Naive thymus-derived CD4-positive, alpha-beta T cell (primary cell): ENCODE measurements around the gene SELENOW. TPM values are rescaled to one million over a fixed set of nuclear protein-coding genes. Genes with fewer than 3 reads are reported as not detected.
A peak's percentile ranks its signal among the peaks of the same experiment; 100 is the strongest.
"Not testable (repeated sequence)": the region's sequence is repeated elsewhere in the genome, so short reads cannot be mapped to it uniquely, and the experiment has no call there.

Experiments
- ATAC-seq: fragments of 150-1000 bp; cut with Tn5 transposase; 2 replicates; pipeline ENCODE4 v1.10.0; 2021; ENCODE audit warnings: mild to moderate bottlenecking, moderate library complexity
- CTCF ChIA-PET: fragments of 350-600 bp; sonication (Branson Sonifier 250); formaldehyde crosslinking; loops from one replicate; lab custom pipeline; 2021; ENCODE audit warnings: antibody characterized with exemption; lab: Charles Lee
- POLR2A ChIA-PET: fragments of 350-600 bp; sonication (Branson Sonifier 250); formaldehyde crosslinking; loops from one replicate; lab custom pipeline; 2021; ENCODE audit warnings: antibody characterized with exemption, inconsistent platforms; lab: Charles Lee
- DNase-seq, 9 donors: peaks; one replicate each; pipeline versions ENCODE4 v3.0.0 to v3.0.0-alpha.2; 2020 to 2022; ENCODE audit warnings: mixed read lengths in 1 of 9
- H3K27ac ChIP-seq: one replicate; pipeline ENCODE4 v1.7.0; 2013; ENCODE audit warnings: mild to moderate bottlenecking, low read depth, low read length, moderate library complexity
- H3K27me3 ChIP-seq, 2 donors: one replicate each; pipeline ENCODE4 v1.7.0; 2013; ENCODE audit warnings: low read length in 2 of 2, mild to moderate bottlenecking in 2 of 2, moderate library complexity in 2 of 2; ENCODE audit not compliant: control insufficient read depth in 2 of 2, insufficient read depth in 2 of 2
- H3K36me3 ChIP-seq, 3 experiments: 1 replicate in 2 of 3; 2 replicates in 1 of 3; pipeline ENCODE4 v1.7.0; 2013; ENCODE audit warnings: low read length in 3 of 3, mild to moderate bottlenecking in 3 of 3, moderate library complexity in 1 of 3; ENCODE audit not compliant: insufficient read depth in 3 of 3, control insufficient read depth in 2 of 3
- H3K4me1 ChIP-seq, 2 donors: one replicate each; pipeline ENCODE4 v1.7.0; 2013; ENCODE audit warnings: low read length in 2 of 2, mild to moderate bottlenecking in 2 of 2, moderate library complexity in 1 of 2; ENCODE audit not compliant: control insufficient read depth in 2 of 2, insufficient read depth in 2 of 2
- H3K4me3 ChIP-seq: 2 replicates; pipeline ENCODE4 v1.7.0; 2013; ENCODE audit warnings: mild to moderate bottlenecking, low read length
- H3K9me3 ChIP-seq, 3 experiments: 1 replicate in 2 of 3; 2 replicates in 1 of 3; pipeline ENCODE4 v1.7.0; 2013; ENCODE audit warnings: low read length in 3 of 3; ENCODE audit not compliant: control insufficient read depth in 2 of 3
- H3K27ac Mint-ChIP-seq, 9 donors: one replicate each; pipeline ENCODE4 v1.8.0; 2020 to 2022; ENCODE audit warnings: mixed read lengths in 9 of 9, mild to moderate bottlenecking in 8 of 9, moderate library complexity in 5 of 9, inconsistent platforms in 2 of 9
- H3K27me3 Mint-ChIP-seq, 5 donors: one replicate each; pipeline ENCODE4 v1.8.0; 2021 to 2022; ENCODE audit warnings: mixed read lengths in 5 of 5, mild to moderate bottlenecking in 1 of 5
- H3K36me3 Mint-ChIP-seq, 5 donors: one replicate each; pipeline ENCODE4 v1.8.0; 2020 to 2022; ENCODE audit warnings: mixed read lengths in 5 of 5, mild to moderate bottlenecking in 3 of 5, inconsistent platforms in 1 of 5
- H3K4me1 Mint-ChIP-seq, 7 donors: one replicate each; pipeline ENCODE4 v1.8.0; 2020 to 2022; ENCODE audit warnings: mixed read lengths in 7 of 7, mild to moderate bottlenecking in 3 of 7, inconsistent platforms in 1 of 7
- H3K4me3 Mint-ChIP-seq, 10 donors: one replicate each; pipeline ENCODE4 v1.8.0; 2020 to 2022; ENCODE audit warnings: mild to moderate bottlenecking in 10 of 10, mixed read lengths in 10 of 10, moderate library complexity in 6 of 10, inconsistent platforms in 2 of 10
- H3K9me3 Mint-ChIP-seq, 11 donors: one replicate each; pipeline ENCODE4 v1.8.0; 2020 to 2022; ENCODE audit warnings: mixed read lengths in 11 of 11, mild to moderate bottlenecking in 4 of 11, inconsistent platforms in 1 of 11, moderate library complexity in 1 of 11
- intact Hi-C, 2 donors: fragments of 100-400 bp; cut with micrococcal nuclease; formaldehyde crosslinking; loops; one replicate each; pipeline ENCODE4 v1.15.1; 2023
- polyA plus RNA-seq, 2 donors: library from polyadenylated mRNA; unstranded; fragments of 300-500 nt; fragmentation: Illumina TruSeq; gene quantifications; one replicate each; pipeline ENCODE4 v1.2.3, GENCODE V29; 2021
- total RNA-seq, 6 experiments: library from RNA in 5 of 6; stranded (reverse) in 5 of 6; gene quantifications; 1 replicate in 5 of 6; 2 replicates in 1 of 6; pipeline ENCODE4 v1.2.3 and lab custom pipeline; 2021 to 2026

SELENOW gene
- total and polyA plus RNA-seq, 7 experiments from 2014 or later, result 67.5 to 400 (median 111) TPM

GRCh38 chr19:47761566-47761965, 16.9 kb upstream of the SELENOW start:
- no peaks in the 10 kb centered on the region for H3K27me3 ChIP-seq
- no peaks in the 10 kb centered on the region for H3K9me3 ChIP-seq
- CTCF ChIA-PET, result no interaction called here
- H3K4me1 ChIP-seq, result no peaks in the 10 kb centered on the region
- Mint-ChIP-seq H3K27ac (peak overlapping the region in 1 of 9 donors; percentile 43), H3K9me3 (peaks cover 0 to 5% (median 0%) of the 10 kb centered on the region in 11 donors), H3K4me3 (no peak overlapping the region), H3K36me3 (peaks cover 0 to 22% (median 13%) of the 10 kb centered on the region in 5 donors), H3K4me1 (no peaks in the 10 kb centered on the region), H3K27me3 (no peaks in the 10 kb centered on the region)
- no peak overlapping the region for H3K27ac ChIP-seq
- ATAC-seq (no peak), DNase-seq (no peak)
- POLR2A ChIA-PET, result no interaction called here
- H3K4me3 ChIP-seq, result no peak overlapping the region
- intact Hi-C loops, result no loop called here
- peaks cover 0 to 22% (median 14%) of the 10 kb centered on the region in 3 experiments for H3K36me3 ChIP-seq

GRCh38 chr19:47762151-47762550, 16.4 kb upstream of the SELENOW start:
- H3K4me1 ChIP-seq, result no peaks in the 10 kb centered on the region
- DNase-seq (no peak), ATAC-seq (no peak)
- H3K27ac ChIP-seq, result no peak overlapping the region
- no peaks in the 10 kb centered on the region for H3K27me3 ChIP-seq
- Mint-ChIP-seq H3K9me3 (peaks cover 0 to 5% (median 0%) of the 10 kb centered on the region in 11 donors), H3K4me3 (no peak overlapping the region), H3K27me3 (no peaks in the 10 kb centered on the region), H3K27ac (peak overlapping the region in 3 of 9 donors; percentile 0 to 47 (median 14)), H3K36me3 (peaks cover 0 to 19% (median 10%) of the 10 kb centered on the region in 5 donors), H3K4me1 (no peaks in the 10 kb centered on the region)
- intact Hi-C loops, result no loop called here
- POLR2A ChIA-PET, result no interaction called here
- CTCF ChIA-PET, result no interaction called here
- H3K36me3 ChIP-seq, result peaks cover 0 to 16% (median 9%) of the 10 kb centered on the region in 3 experiments
- no peak overlapping the region for H3K4me3 ChIP-seq
- H3K9me3 ChIP-seq, result no peaks in the 10 kb centered on the region

GRCh38 chr19:47762615-47763308, 15.7 kb upstream of the SELENOW start:
- no peak overlapping the region for H3K4me3 ChIP-seq
- no peaks in the 10 kb centered on the region for H3K9me3 ChIP-seq
- no peaks in the 10 kb centered on the region for H3K27me3 Mint-ChIP-seq
- DNase-seq (no peak), ATAC-seq (no peak)
- peaks cover 0 to 10% (median 4%) of the 10 kb centered on the region in 3 experiments for H3K36me3 ChIP-seq
- H3K9me3 Mint-ChIP-seq, result peaks cover 0 to 2% (median 0%) of the 10 kb centered on the region in 11 donors
- peak overlapping the region in 1 of 9 donors; percentile 0 for H3K27ac Mint-ChIP-seq
- CTCF ChIA-PET, result no interaction called here
- H3K27ac ChIP-seq, result no peak overlapping the region
- H3K4me1 ChIP-seq, result no peaks in the 10 kb centered on the region
- no peak overlapping the region for H3K4me3 Mint-ChIP-seq
- POLR2A ChIA-PET, result no interaction called here
- peaks cover 0 to 13% (median 9%) of the 10 kb centered on the region in 5 donors for H3K36me3 Mint-ChIP-seq
- H3K27me3 ChIP-seq, result no peaks in the 10 kb centered on the region
- intact Hi-C loops, result no loop called here
- no peaks in the 10 kb centered on the region for H3K4me1 Mint-ChIP-seq

- H3K36me3 Mint-ChIP-seq, intact Hi-C loops, H3K4me1 Mint-ChIP-seq, H3K27ac ChIP-seq, H3K9me3 ChIP-seq, DNase-seq, H3K4me1 ChIP-seq, POLR2A ChIA-PET, H3K9me3 Mint-ChIP-seq, ATAC-seq, H3K36me3 ChIP-seq, H3K4me3 Mint-ChIP-seq, H3K4me3 ChIP-seq, H3K27ac Mint-ChIP-seq, H3K27me3 ChIP-seq, H3K27me3 Mint-ChIP-seq: not testable (repeated sequence)
- CTCF ChIA-PET, result interaction anchor here (0.6 kb wide), 1 partner anchor 27 kb away, joined by 4 read pairs; no protein-coding TSS in a partner anchor
These were observed 13.8 kb upstream of the SELENOW start for GRCh38 chr19:47764705-47765104.

- H3K27me3 Mint-ChIP-seq, result peaks cover 0 to 5% (median 0%) of the 10 kb centered on the region in 5 donors
- peaks cover 0 to 4% (median 0%) of the 10 kb centered on the region in 5 donors for H3K36me3 Mint-ChIP-seq
- peak overlapping the region in 2 of 9 donors; percentile 23 to 74 for H3K27ac Mint-ChIP-seq
- Histone ChIP-seq H3K36me3 (no peaks in the 10 kb centered on the region), H3K4me3 (no peak overlapping the region), H3K27ac (no peak overlapping the region), H3K4me1 (no peaks in the 10 kb centered on the region), H3K9me3 (no peaks in the 10 kb centered on the region), H3K27me3 (no peaks in the 10 kb centered on the region)
- intact Hi-C loops, result loop anchor here (1.0 kb wide), 1 partner anchor 23 kb away; no protein-coding TSS in a partner anchor
- POLR2A ChIA-PET, result interaction anchor here (0.6 kb wide), 1 partner anchor 165 kb away, joined by 3 read pairs; no protein-coding TSS in a partner anchor
- H3K4me1 Mint-ChIP-seq, result peaks cover 0 to 19% (median 7%) of the 10 kb centered on the region in 7 donors
- H3K9me3 Mint-ChIP-seq, result peaks cover 0 to under 1% (median 0%) of the 10 kb centered on the region in 11 donors
- CTCF ChIA-PET, result interaction anchor here (0.7 to 1.3 kb wide), 5 partner anchors 9 to 916 kb away, joined by 3 to 4 read pairs (median 4); no protein-coding TSS in a partner anchor
- H3K4me3 Mint-ChIP-seq, result no peak overlapping the region
- peak; percentile 66 for ATAC-seq
- DNase-seq, result no peak
These were observed 12.8 kb upstream of the SELENOW start for GRCh38 chr19:47765523-47766358.

GRCh38 chr19:47766359-47766620, 12.2 kb upstream of the SELENOW start:
- ATAC-seq (no peak), DNase-seq (no peak)
- peaks cover 0 to 5% (median 0%) of the 10 kb centered on the region in 5 donors for H3K27me3 Mint-ChIP-seq
- peaks cover 0 to 4% (median 0%) of the 10 kb centered on the region in 5 donors for H3K36me3 Mint-ChIP-seq
- intact Hi-C loops, result loop anchor here (1.0 kb wide), 1 partner anchor 22 kb away; no protein-coding TSS in a partner anchor
- no peak overlapping the region for H3K27ac ChIP-seq
- H3K4me1 ChIP-seq, result no peaks in the 10 kb centered on the region
- H3K4me3 ChIP-seq, result no peak overlapping the region
- no peaks in the 10 kb centered on the region for H3K36me3 ChIP-seq
- CTCF ChIA-PET, result interaction anchor here (0.7 to 1.3 kb wide), 3 partner anchors 10 to 25 kb away, joined by 3 to 4 read pairs (median 4); no protein-coding TSS in a partner anchor
- H3K9me3 ChIP-seq, result no peaks in the 10 kb centered on the region
- peak overlapping the region in 1 of 9 donors; percentile 23 for H3K27ac Mint-ChIP-seq
- POLR2A ChIA-PET, result interaction anchor here (1.0 kb wide), 1 partner anchor 11 kb away, joined by 3 read pairs; no protein-coding TSS in a partner anchor
- H3K27me3 ChIP-seq, result no peaks in the 10 kb centered on the region
- H3K4me1 Mint-ChIP-seq, result peaks cover 0 to 19% (median 7%) of the 10 kb centered on the region in 7 donors
- no peak overlapping the region for H3K4me3 Mint-ChIP-seq
- no peaks in the 10 kb centered on the region for H3K9me3 Mint-ChIP-seq
